DMS53 treated with DMSO at 0.1 percent for 48 hours (cell line): ENCODE data around the gene SYCE1.
"Not testable (repeated sequence)": the region's sequence is repeated elsewhere in the genome, so short reads cannot be mapped to it uniquely, and the experiment has no call there.

ENCODE experiments used
- DNase-seq: peaks from one replicate; lab custom pipeline; 2025; ENCODE audit not compliant: unreplicated experiment; lab: John Stamatoyannopoulos, UW

The SYCE1 gene

DNA sequence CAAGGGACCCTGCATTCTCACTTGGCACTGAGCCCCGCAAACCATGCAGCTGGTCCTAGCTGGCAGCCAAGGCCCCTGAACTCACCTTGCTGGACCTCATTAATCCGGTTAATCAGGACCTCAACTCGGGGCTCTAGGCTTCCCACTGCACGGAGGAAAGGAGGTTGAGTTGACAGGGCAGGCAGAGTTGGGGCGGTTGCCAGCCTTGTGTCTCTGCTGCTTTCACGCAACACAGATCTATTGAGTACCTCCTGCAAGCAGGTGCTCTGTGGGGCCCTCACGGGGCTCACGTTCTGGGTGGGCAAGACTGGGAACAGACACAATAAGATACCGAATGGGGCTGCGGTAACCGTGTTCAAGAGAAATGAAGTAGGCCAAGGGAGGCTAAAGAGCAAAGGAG, 6.2 kb downstream of the SYCE1 start:
- no peak for DNase-seq

DNA sequence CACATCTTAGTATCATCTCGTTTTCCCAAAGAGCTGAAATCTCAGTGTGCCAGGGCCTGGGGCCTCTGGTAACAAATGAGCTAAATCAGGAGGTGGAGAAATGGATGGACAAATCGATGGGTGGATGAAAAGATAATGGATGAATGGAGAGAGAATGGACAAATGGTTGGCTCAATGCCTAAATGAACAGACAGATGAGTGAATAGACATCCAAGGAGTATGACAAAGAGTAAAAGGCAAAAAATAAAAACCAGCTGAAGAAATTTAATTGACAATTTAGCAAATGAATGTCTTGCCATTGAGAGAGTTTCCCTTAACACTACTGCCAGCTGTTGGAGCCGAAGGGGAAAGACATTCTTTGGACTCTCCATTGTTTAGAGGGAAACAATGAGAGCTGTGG, 8.0 kb downstream of the SYCE1 start:
- no peak for DNase-seq

DNA sequence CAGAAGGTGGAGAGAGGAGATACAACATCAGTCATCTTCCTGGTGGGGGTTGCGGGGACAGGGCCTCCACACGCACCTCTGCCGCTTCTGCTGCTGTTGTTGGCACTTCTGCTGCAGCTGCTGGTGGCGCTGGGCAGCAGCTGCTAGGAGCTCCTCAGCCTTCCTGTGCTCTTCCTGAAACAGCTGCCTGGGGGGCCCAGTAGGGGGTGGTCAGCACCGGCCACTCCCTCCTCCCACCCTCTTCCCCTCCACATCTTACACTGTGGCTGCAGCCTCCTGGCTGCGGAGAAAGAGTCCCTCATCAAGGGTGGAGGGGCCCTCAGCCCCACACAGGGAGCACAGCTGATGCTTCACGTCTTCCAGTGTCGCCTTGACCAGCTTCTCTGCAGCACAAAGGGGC, 9.9 kb downstream of the SYCE1 start:
- no peak for DNase-seq

DNA sequence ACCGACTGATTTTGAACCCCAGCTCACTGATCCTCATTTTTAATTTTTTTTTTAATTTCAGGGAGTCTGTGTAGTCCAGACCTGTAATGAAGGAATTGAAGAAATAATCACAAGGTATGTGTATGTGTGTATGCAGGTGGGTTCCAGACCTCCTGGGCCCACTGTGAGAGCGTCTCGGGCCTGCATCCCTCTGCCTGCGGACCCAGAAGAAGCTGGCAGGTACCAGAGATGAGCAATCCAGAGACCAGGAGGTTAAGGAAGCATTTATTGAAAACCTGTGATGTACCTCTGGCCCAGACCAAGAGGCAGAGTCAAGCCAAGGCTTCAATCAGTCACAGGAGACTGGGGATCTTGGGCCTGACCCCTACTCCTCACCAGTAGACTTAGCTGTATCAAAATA, 10.8 kb downstream of the SYCE1 start:
- no peak for DNase-seq

- no peak for DNase-seq
Observed at GRCh38 chr10:133544506-133544905, 20.9 kb downstream of the SYCE1 start.

DNA sequence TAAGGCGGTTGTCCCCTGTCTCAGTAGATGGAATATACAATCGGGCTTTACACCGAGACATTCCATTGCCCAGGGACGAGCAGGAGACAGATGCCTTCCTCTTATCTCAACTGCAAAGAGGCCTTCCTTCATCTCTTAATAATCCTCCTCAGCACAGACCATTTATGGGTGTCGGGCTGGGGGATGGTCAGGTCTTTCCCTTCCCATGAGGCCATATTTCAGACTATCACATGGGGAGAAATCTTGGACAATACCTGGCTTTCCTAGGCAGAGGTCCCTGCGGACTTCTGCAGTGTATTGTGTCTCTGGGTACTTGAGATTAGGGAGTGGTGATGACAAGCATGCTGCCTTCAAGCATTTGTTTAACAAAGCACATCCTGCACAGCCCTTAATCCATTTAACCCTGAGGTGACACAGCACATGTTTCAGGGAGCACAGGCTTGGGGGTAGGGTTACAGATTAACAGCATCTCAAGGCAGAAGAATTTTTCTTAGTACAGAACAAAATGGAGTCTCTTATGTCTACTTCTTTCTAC, 23.9 kb downstream of the SYCE1 start:
- DNase-seq = not testable (repeated sequence)

DNA sequence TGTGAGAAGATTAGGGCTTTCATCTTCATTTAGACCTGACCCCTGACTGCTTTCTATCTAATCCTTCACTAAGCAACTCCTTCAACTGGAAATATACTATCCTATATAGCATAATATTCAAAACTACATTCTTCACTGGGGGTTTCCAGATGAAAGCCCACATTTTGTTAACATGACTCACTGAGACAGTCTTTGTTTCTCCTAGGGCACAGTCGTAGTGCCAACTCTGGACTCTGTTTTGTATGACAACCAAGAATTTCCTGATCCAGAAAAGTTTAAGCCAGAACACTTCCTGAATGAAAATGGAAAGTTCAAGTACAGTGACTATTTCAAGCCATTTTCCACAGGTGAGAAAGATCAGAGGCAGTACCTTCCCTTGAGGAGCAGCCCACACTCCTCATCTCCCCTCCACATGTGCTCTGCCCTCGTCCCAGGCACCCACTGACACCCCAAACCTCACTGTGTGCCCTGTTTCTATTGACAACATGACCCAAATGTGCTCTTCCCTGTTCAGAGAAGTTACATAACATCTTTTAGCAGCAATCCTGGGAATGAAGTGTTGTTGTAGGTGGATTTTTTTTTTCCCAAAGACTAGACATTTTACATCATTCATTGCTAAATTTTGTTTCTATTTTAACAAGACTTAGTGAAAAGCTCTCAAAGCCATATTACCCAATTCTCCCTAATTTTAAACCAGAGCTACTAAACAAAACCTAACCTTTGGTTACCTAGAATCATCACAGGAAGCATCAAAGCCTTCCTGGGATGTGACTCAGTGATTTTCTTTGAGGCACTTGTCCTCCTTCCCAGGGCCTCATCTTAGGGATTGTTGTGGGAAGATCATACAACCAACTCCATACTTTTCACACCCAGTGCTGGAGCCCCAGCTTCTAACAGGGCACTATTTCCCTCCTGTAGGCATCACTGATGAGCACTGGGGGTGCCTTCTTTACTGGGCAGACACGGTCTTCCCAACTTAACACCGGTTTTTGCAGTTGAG, 27.5 kb downstream of the SYCE1 start:
- DNase-seq = no peak

GRCh38 chr10:133536198-133536597, 29.2 kb downstream of the SYCE1 start:
- DNase-seq = no peak

DNA sequence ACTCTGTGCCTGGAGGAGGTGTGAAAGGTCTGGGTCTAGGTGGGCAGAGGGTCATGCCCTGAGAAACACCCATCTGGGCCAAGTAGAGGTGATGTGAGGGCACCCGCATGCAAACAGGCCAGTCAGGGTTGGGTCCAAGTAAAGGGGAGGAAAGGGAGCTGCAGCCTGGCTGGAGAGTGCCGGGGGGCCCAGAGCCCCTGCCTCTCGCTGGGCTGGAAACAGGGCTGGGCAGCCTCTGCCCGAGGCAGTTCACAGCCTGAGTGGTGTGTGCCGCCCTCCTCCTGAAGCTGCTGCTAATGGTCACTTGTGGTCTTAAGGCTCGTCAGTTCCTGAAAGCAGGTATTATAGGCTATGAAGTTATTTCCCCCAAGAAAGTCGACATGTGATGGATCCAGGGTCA, 31.0 kb downstream of the SYCE1 start:
- no peak for DNase-seq

GRCh38 chr10:133532871-133533270, 32.5 kb downstream of the SYCE1 start:
- DNase-seq = no peak

- DNase-seq = no peak
Observed at GRCh38 chr10:133530506-133530905, 34.9 kb downstream of the SYCE1 start.

DNA sequence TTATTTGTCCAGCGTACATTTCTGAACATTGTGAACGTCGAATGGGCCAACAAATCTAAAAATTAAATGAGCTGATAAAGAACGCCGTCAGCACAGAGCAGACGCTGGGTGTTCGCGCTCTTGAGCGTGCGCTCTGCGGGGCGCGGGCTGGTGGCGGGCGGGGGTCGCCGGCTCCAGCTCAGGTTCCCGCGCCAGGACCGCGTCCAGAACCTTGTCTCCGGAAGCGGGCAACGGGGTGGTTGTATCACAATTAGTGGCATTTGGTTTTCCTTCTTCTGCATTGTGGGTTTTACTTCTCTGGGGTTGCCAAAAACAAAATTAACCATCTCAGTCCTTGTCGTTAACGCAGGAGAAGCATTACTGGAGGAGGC, 35.8 kb downstream of the SYCE1 start:
- DNase-seq = no peak

- DNase-seq = peak; percentile 63
Observed at GRCh38 chr10:133528845-133529575, 36.4 kb downstream of the SYCE1 start.

DNA sequence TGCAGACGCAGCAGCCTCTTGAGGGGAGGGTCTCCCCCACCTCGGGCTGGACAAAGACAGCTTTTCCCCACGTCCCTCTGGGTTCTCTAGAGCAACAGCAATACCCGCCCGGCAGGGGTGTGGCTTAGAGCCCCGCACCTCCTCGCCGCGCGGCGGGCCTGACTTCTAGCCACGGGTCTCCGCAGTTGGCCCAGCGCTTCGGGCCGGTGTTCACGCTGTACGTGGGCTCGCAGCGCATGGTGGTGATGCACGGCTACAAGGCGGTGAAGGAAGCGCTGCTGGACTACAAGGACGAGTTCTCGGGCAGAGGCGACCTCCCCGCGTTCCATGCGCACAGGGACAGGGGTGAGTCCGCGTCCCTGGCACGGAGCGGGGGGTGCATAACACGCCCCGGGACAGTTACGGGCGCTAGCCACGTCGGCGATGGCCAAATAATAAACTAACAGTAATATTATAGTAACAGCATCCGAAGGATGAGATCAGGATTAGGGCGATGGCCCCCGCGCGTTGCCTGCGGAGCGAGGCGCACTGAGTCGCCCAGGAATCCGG, 37.0 kb downstream of the SYCE1 start:
- peak; percentile 23 for DNase-seq

GRCh38 chr10:133527771-133528271, 37.6 kb downstream of the SYCE1 start:
- DNase-seq = peak; percentile 15

DNA sequence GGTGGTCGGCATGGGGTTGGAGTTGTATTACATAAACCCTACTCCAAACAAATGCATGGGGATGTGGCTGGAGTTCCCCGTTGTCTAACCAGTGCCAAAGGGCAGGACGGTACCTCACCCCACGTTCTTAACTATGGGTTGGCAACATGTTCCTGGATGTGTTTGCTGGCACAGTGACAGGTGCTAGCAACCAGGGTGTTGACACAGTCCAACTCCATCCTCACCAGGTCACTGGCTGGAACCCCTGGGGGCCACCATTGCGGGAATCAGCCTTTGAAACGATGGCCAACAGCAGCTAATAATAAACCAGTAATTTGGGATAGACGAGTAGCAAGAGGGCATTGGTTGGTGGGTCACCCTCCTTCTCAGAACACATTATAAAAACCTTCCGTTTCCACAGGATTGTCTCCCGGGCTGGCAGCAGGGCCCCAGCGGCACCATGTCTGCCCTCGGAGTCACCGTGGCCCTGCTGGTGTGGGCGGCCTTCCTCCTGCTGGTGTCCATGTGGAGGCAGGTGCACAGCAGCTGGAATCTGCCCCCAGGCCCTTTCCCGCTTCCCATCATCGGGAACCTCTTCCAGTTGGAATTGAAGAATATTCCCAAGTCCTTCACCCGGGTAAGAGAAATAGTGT, 38.3 kb downstream of the SYCE1 start, which contains the start of gene CYP2E1:
TSS of gene CYP2E1 (plus strand) at position 407 of the 632 bp plus-strand sequence. CDS start at position 440, 33 bp downstream.
- DNase-seq = no peak

DNA sequence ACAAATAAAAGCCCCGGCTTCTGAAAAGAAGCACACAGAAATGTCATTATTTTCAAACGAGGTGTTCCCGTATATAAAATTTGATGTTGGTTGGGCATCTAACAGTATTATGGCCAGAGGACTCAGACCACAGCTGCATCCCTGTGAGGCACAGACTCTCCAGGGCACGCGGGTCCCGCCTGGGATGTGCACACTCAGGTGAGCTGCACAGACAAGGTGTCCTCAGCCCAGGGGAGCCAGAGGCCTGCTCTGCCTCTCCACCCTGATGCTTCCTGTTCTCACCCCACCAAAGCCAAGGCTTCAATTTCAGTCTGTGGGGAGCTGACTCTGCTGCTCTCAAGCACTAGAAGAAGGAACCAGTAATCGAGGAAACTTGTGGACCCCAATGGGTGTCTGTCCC, 39.9 kb downstream of the SYCE1 start:
- DNase-seq = no peak

DNA sequence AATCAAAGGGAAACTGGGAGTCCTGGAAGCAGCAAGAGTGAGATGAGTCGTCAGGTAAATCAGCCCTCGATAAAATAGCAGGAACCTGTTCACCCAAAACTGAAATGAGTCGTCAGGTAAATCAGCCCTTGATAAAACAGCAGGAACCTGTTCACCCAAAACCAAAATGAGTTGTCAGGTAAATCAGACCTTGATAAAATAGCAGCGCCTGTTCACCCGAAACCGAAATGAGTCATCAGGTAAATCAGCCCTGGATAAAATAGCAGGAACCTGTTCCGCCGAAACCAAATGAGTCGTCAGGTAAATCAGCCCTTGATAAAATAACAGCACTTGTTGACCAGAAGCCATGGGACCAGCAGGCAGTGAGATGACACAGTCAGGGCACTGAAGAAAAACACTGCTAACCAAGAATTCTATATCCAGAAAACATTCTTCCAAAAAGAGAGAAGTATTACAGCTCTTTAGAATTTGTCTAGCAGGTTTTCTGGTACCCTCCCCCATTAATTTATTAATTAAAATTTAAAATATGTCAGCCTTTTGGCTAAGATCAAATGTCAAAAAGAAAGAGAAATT, 41.7 kb downstream of the SYCE1 start:
- DNase-seq = no peak

DNA sequence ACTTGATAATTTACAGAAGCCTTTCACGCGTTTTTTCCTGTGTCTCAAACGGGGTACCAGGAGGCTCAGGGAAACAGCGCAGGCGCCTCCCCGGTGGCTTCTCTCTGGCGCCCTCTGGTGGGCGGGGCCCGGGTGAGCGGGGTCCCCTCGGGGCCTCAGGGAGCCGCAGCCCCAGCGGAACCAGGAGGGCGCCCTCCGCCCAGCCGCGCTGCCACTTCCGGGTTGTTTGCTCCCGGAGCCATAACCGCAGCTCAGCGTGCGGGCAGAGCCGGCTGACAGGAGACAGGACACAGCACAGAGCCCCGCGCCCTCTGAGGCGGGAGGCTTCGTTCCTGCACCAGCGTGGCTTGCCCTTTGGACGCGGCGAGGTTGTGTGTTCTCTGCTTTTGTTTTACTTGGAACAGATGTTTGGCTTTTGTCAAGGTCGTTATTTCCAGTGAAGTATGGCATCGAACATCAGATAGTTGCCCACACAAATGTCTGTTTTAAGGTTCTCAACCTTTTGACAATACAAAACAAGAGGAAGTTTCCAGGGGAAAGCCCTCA, 45.1 kb downstream of the SYCE1 start:
- peak; percentile 70 for DNase-seq

- DNase-seq = peak; percentile 85
Observed at GRCh38 chr10:133518517-133518916, 46.9 kb downstream of the SYCE1 start.
